PC-3 (cell line): ENCODE measurements around the gene BCAT1. TPM values are rescaled to one million over a fixed set of nuclear protein-coding genes. Genes with fewer than 3 reads are reported as not detected.

Experiments
- ATAC-seq: fragments of 200-7000 bp; cut with Tn5 transposase; 2 replicates; pipeline ENCODE4 v1.9.1; 2020; ENCODE audit warnings: mild to moderate bottlenecking, moderate library complexity
- BruUV-seq: library from RNA; stranded (reverse); fragments of 400-500 nt; replicated peaks from 2 replicates; lab custom pipeline; 2021; lab: Mats Ljungman, UMichigan
- CTCF ChIA-PET: fragments of 300-600 bp; sonication (Branson Sonifier 250); formaldehyde crosslinking; loops from one replicate; lab custom pipeline; 2022; ENCODE audit warnings: antibody characterized with exemption; lab: Charles Lee
- POLR2A ChIA-PET: fragments of 300-600 bp; sonication (Branson Sonifier 250); formaldehyde crosslinking; loops from one replicate; lab custom pipeline; 2022; ENCODE audit warnings: antibody characterized with exemption; ENCODE audit not compliant: unreplicated experiment; lab: Charles Lee
- DNase-seq: peaks from one replicate; pipeline ENCODE4 v3.0.0-alpha.2; 2015
- H2AFZ ChIP-seq: fragments of 300-600 bp; sonication (generic); 2 replicates; pipeline ENCODE4 v1.6.0; 2016; ENCODE audit warnings: antibody characterized with exemption, low read length
- H3F3A ChIP-seq: fragments of 300-600 bp; sonication (generic); one replicate; pipeline ENCODE4 v1.6.0; 2017; ENCODE audit warnings: antibody characterized with exemption, low read length, control low read depth, mild to moderate bottlenecking; ENCODE audit not compliant: unreplicated experiment
- H3K27ac ChIP-seq: fragments of 300-600 bp; sonication (generic); 2 replicates; pipeline ENCODE4 v1.5.1; 2016; ENCODE audit warnings: mild to moderate bottlenecking, low read length
- H3K27me3 ChIP-seq: fragments of 300-600 bp; sonication (generic); 2 replicates; pipeline ENCODE4 v1.6.1; 2016; ENCODE audit warnings: low read length, mixed read lengths
- H3K36me3 ChIP-seq: fragments of 300-600 bp; sonication (generic); 2 replicates; pipeline ENCODE4 v1.6.1; 2016; ENCODE audit warnings: low read depth, mixed run types, low read length, mixed read lengths
- H3K4me1 ChIP-seq: fragments of 300-600 bp; sonication (generic); 2 replicates; pipeline ENCODE4 v1.5.1; 2016; ENCODE audit warnings: low read length; ENCODE audit not compliant: insufficient read depth
- H3K4me2 ChIP-seq: fragments of 300-600 bp; sonication (generic); 2 replicates; pipeline ENCODE4 v1.6.0; 2016; ENCODE audit warnings: low read length
- H3K4me3 ChIP-seq: fragments of 300-600 bp; sonication (generic); 2 replicates; pipeline ENCODE4 v1.5.1; 2016; ENCODE audit warnings: mild to moderate bottlenecking, low read length, mixed read lengths
- H3K79me2 ChIP-seq: fragments of 300-600 bp; sonication (generic); 2 replicates; pipeline ENCODE4 v1.6.1; 2017; ENCODE audit warnings: low read length, mixed read lengths
- H3K9ac ChIP-seq: fragments of 300-600 bp; sonication (generic); 2 replicates; pipeline ENCODE4 v1.6.0; 2016; ENCODE audit warnings: mild to moderate bottlenecking, low read length
- H3K9me2 ChIP-seq: fragments of 300-600 bp; sonication (generic); replicated peaks from 2 replicates; pipeline ENCODE4 v1.6.1; 2016; ENCODE audit warnings: mixed run types, low read length, mixed read lengths
- H3K9me3 ChIP-seq: fragments of 300-600 bp; sonication (generic); 2 replicates; pipeline ENCODE4 v1.6.1; 2016; ENCODE audit warnings: low read length, mixed read lengths
- H4K20me1 ChIP-seq: fragments of 300-600 bp; sonication (generic); 2 replicates; pipeline ENCODE4 v1.6.1; 2016; ENCODE audit warnings: low read length, mixed read lengths
- EZH2 ChIP-seq: fragments of 300-600 bp; sonication (generic); IDR thresholded peaks from one replicate; pipeline ENCODE4 v1.6.1; 2017; ENCODE audit warnings: antibody characterized with exemption, mild to moderate bottlenecking, low read length; ENCODE audit not compliant: unreplicated experiment
- EZH2phosphoT487 ChIP-seq: fragments of 300-600 bp; sonication (generic); IDR thresholded peaks from 2 replicates; pipeline ENCODE4 v1.6.1; 2018; ENCODE audit warnings: mild to moderate bottlenecking, antibody characterized with exemption, low read length, borderline replicate concordance
- intact Hi-C: fragments of 100-400 bp; cut with micrococcal nuclease; formaldehyde crosslinking; loops from 2 replicates; pipeline ENCODE4 v1.9.0; 2023
- total RNA-seq: library from RNA; depleted of rRNA; stranded (reverse); fragments of >200 nt; gene quantifications from 2 replicates; pipeline ENCODE4 v1.2.3, GENCODE V29; 2014
- TF ChIP-seq, protein P1 (sequence below): fragments of 300-600 bp; sonication (generic); conservative IDR thresholded peaks from 2 replicates; pipeline ENCODE4 v1.5.1; 2017; ENCODE audit warnings: antibody characterized with exemption, low read depth, mild to moderate bottlenecking, low read length

BCAT1 gene
- total RNA-seq, 1 experiment from 2014 or later: not detected

DNA sequence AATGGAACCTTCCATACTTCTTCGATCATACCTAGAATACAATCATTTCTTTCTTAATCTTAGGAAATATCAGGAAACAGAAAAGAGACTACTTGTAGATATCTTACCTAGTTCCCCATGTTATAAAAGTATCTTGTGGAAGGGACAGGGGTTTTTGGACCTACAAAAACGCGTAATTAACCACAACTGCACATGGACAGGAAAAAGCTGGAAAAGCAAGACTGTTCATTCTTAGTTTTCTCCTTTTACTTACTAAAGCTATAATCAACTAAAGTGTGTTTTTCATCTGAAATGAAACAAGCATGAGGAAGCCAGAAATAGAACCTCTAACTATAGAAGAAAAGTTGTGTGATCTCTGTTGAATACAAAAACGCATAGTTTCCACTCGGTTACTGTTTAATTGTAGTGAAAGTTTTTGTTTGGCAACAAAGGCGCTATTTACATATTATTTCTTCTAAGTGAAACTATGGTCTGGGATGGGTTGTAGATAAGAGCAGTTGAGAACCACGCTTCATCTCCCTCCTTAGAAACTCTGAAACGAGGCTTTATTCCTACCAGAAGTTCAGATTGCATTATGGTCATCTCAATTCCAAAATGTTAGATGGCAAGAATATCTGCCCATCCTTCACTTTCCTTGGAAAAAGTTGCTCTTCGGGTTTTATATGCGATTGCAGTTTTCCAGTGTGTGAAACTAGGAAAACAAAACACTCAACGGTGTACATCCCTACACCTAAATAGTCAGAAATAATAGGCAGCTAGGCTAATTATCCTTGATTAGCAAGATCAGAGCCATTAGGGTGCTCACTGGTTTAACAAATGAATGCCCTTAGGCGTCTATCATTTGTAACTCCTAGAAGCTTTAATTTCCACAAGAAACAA is 1.1 kb downstream of the BCAT1 start:
- no peaks in the 10 kb centered on the region for H3K79me2 ChIP-seq
- H3K4me2 ChIP-seq: no peak overlapping the region
- no peak for TF ChIP-seq EZH2
- TF ChIP-seq, protein P1, sequence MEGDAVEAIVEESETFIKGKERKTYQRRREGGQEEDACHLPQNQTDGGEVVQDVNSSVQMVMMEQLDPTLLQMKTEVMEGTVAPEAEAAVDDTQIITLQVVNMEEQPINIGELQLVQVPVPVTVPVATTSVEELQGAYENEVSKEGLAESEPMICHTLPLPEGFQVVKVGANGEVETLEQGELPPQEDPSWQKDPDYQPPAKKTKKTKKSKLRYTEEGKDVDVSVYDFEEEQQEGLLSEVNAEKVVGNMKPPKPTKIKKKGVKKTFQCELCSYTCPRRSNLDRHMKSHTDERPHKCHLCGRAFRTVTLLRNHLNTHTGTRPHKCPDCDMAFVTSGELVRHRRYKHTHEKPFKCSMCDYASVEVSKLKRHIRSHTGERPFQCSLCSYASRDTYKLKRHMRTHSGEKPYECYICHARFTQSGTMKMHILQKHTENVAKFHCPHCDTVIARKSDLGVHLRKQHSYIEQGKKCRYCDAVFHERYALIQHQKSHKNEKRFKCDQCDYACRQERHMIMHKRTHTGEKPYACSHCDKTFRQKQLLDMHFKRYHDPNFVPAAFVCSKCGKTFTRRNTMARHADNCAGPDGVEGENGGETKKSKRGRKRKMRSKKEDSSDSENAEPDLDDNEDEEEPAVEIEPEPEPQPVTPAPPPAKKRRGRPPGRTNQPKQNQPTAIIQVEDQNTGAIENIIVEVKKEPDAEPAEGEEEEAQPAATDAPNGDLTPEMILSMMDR: no peak
- TF ChIP-seq EZH2phosphoT487: no peak
- H3K27ac ChIP-seq: no peak overlapping the region
- BruUV-seq: no TSS peak
- no peak overlapping the region for H2AFZ ChIP-seq
- no peak overlapping the region for H3K9ac ChIP-seq
- H3K9me2 ChIP-seq: no peaks in the 10 kb centered on the region
- no peaks in the 10 kb centered on the region for H3K36me3 ChIP-seq
- ATAC-seq: no peak
- intact Hi-C loops: no loop called here
- H3K4me1 ChIP-seq: no peaks in the 10 kb centered on the region
- no peak for DNase-seq
- H3K4me3 ChIP-seq: no peak overlapping the region
- H3K9me3 ChIP-seq: no peaks in the 10 kb centered on the region
- POLR2A ChIA-PET: no interaction called here
- no peaks in the 10 kb centered on the region for H3F3A ChIP-seq
- no peaks in the 10 kb centered on the region for H4K20me1 ChIP-seq
- CTCF ChIA-PET: no interaction called here
- H3K27me3 ChIP-seq: peaks cover 36% of the 10 kb centered on the region

DNA sequence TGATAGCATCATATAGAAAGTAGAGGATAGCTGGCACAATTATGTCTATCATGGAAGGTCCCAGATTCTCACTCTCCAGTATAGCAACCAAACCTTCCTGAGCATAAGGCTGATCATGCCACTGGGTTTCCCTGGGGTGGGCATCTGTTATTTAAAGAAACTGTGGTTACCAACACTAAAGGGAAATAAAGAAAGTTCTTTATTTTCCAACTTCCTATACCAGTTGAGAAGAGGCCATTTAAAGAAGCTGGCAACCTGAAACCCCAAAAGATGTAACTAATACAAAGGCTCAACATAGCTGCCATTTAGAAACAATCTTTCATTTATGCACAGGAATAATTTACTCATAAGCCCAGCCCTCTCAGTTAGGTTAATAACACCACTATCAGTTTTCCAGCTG is 3.1 kb downstream of the BCAT1 start:
- H3K4me1 ChIP-seq: no peaks in the 10 kb centered on the region
- no TSS peak for BruUV-seq
- no peaks in the 10 kb centered on the region for H3K79me2 ChIP-seq
- no peak for DNase-seq
- H3K9ac ChIP-seq: no peak overlapping the region
- no peak for ATAC-seq
- POLR2A ChIA-PET: no interaction called here
- no peak overlapping the region for H2AFZ ChIP-seq
- no peaks in the 10 kb centered on the region for H3F3A ChIP-seq
- peaks cover 36% of the 10 kb centered on the region for H3K27me3 ChIP-seq
- H3K4me2 ChIP-seq: no peak overlapping the region
- intact Hi-C loops: no loop called here
- no peaks in the 10 kb centered on the region for H3K9me2 ChIP-seq
- H3K36me3 ChIP-seq: no peaks in the 10 kb centered on the region
- no peak overlapping the region for H3K27ac ChIP-seq
- TF ChIP-seq EZH2 (no peak), EZH2phosphoT487 (no peak)
- TF ChIP-seq, protein P1: no peak
- H3K4me3 ChIP-seq: no peak overlapping the region
- CTCF ChIA-PET: no interaction called here
- H3K9me3 ChIP-seq: no peaks in the 10 kb centered on the region
- no peaks in the 10 kb centered on the region for H4K20me1 ChIP-seq

DNA sequence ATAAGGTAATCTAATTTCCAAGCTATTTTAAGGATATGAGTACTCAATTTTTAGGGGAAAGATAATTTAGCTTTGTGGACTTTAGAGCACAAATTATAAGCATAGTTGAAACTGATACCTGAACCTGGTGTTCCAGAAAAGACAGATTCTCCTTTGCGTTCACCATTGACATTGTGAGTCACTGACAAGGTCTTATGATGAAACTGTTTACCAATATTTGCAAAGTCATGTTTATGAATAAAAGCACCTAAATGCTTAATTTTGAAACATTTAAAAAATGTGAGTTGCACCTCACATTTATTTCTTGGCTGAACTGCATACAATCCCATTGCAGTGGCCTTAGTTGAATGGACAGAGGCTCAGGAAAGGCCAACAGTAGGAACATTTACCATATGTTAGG is 3.9 kb downstream of the BCAT1 start:
- peaks cover 29% of the 10 kb centered on the region for H3K27me3 ChIP-seq
- no peaks in the 10 kb centered on the region for H3K79me2 ChIP-seq
- H3K9me2 ChIP-seq: no peaks in the 10 kb centered on the region
- H3K4me2 ChIP-seq: no peak overlapping the region
- no TSS peak for BruUV-seq
- no peak overlapping the region for H3K27ac ChIP-seq
- no peak for ATAC-seq
- intact Hi-C loops: no loop called here
- H3K9ac ChIP-seq: no peak overlapping the region
- no peaks in the 10 kb centered on the region for H3K9me3 ChIP-seq
- TF ChIP-seq EZH2phosphoT487 (no peak), EZH2 (no peak)
- TF ChIP-seq, protein P1: no peak
- H3K4me3 ChIP-seq: no peak overlapping the region
- no peak overlapping the region for H2AFZ ChIP-seq
- no peaks in the 10 kb centered on the region for H3F3A ChIP-seq
- ChIA-PET CTCF (no interaction called here), POLR2A (no interaction called here)
- no peaks in the 10 kb centered on the region for H3K4me1 ChIP-seq
- no peak for DNase-seq
- H3K36me3 ChIP-seq: no peaks in the 10 kb centered on the region
- H4K20me1 ChIP-seq: no peaks in the 10 kb centered on the region
